Osteoblast (primary cell): ENCODE data around the gene PHF20. TPM values are rescaled to one million over a fixed set of nuclear protein-coding genes. Genes with fewer than 3 reads are reported as not detected.

Experiments used
- DNase-seq: peaks from one replicate; pipeline ENCODE4 v3.0.0; 2011; ENCODE audit warnings: low spot score, mixed read lengths; ENCODE audit not compliant: insufficient read length; ENCODE audit errors: missing footprints
- H2AFZ ChIP-seq: 2 replicates; pipeline ENCODE4 v1.6.0; 2011; ENCODE audit warnings: mild to moderate bottlenecking, low read length
- H3K27ac ChIP-seq: 2 replicates; pipeline ENCODE4 v1.5.1; 2011; ENCODE audit warnings: mild to moderate bottlenecking, low read depth, low read length, moderate library complexity
- H3K27me3 ChIP-seq: 2 replicates; pipeline ENCODE4 v1.6.0; 2012; ENCODE audit warnings: mild to moderate bottlenecking, control low read depth, inconsistent platforms, low read length, moderate library complexity; ENCODE audit not compliant: insufficient read depth
- H3K36me3 ChIP-seq: 2 replicates; pipeline ENCODE4 v1.5.1; 2011; ENCODE audit warnings: mild to moderate bottlenecking, low read length, control low read depth, moderate library complexity; ENCODE audit not compliant: insufficient read depth
- H3K4me1 ChIP-seq: 2 replicates; pipeline ENCODE4 v1.5.1; 2011; ENCODE audit warnings: mild to moderate bottlenecking, low read length, control low read depth, moderate library complexity; ENCODE audit not compliant: insufficient read depth
- H3K4me2 ChIP-seq: 2 replicates; pipeline ENCODE4 v1.6.0; 2011; ENCODE audit warnings: mild to moderate bottlenecking, low read length; ENCODE audit not compliant: insufficient read depth
- H3K4me3 ChIP-seq: fragments of 200-600 bp; sonication (generic); 3 replicates; pipeline ENCODE4 v1.5.1; 2012; ENCODE audit warnings: mild to moderate bottlenecking, low read length, inconsistent platforms; ENCODE audit not compliant: insufficient read depth
- H3K79me2 ChIP-seq: 2 replicates; pipeline ENCODE4 v1.6.0; 2012; ENCODE audit warnings: mild to moderate bottlenecking, low read length, control low read depth, inconsistent platforms; ENCODE audit not compliant: insufficient read depth
- H3K9me3 ChIP-seq: 2 replicates; pipeline ENCODE4 v1.5.1; 2011; ENCODE audit warnings: low read depth, low read length, control low read depth
- H4K20me1 ChIP-seq: 2 replicates; pipeline ENCODE4 v1.6.0; 2012; ENCODE audit warnings: mild to moderate bottlenecking, low read length, control low read depth; ENCODE audit not compliant: insufficient read depth
- total RNA-seq: library from RNA; depleted of rRNA; stranded (reverse); fragments of >200 nt; gene quantifications from 2 replicates; pipeline ENCODE4 v1.2.3, GENCODE V29; 2012
- TF ChIP-seq, protein P1 (sequence below): IDR thresholded peaks from 2 replicates; pipeline ENCODE4 v1.5.1; 2011; ENCODE audit warnings: mild to moderate bottlenecking, low read depth, low read length, moderate library complexity; ENCODE audit errors: extremely low read depth

PHF20 gene
- total RNA-seq, 1 donor, result 39.1 TPM

GRCh38 chr20:35981969-35982368, 210.2 kb downstream of the PHF20 start:
- Histone ChIP-seq H2AFZ (no peak overlapping the region), H3K4me2 (no peak overlapping the region), H3K27ac (no peak overlapping the region), H4K20me1 (no peaks in the 10 kb centered on the region), H3K79me2 (no peaks in the 10 kb centered on the region), H3K27me3 (no peaks in the 10 kb centered on the region), H3K36me3 (no peaks in the 10 kb centered on the region), H3K4me3 (no peak overlapping the region), H3K9me3 (no peaks in the 10 kb centered on the region), H3K4me1 (no peaks in the 10 kb centered on the region)
- TF ChIP-seq, protein P1, sequence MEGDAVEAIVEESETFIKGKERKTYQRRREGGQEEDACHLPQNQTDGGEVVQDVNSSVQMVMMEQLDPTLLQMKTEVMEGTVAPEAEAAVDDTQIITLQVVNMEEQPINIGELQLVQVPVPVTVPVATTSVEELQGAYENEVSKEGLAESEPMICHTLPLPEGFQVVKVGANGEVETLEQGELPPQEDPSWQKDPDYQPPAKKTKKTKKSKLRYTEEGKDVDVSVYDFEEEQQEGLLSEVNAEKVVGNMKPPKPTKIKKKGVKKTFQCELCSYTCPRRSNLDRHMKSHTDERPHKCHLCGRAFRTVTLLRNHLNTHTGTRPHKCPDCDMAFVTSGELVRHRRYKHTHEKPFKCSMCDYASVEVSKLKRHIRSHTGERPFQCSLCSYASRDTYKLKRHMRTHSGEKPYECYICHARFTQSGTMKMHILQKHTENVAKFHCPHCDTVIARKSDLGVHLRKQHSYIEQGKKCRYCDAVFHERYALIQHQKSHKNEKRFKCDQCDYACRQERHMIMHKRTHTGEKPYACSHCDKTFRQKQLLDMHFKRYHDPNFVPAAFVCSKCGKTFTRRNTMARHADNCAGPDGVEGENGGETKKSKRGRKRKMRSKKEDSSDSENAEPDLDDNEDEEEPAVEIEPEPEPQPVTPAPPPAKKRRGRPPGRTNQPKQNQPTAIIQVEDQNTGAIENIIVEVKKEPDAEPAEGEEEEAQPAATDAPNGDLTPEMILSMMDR, result no peak
- DNase-seq, result no peak

DNA sequence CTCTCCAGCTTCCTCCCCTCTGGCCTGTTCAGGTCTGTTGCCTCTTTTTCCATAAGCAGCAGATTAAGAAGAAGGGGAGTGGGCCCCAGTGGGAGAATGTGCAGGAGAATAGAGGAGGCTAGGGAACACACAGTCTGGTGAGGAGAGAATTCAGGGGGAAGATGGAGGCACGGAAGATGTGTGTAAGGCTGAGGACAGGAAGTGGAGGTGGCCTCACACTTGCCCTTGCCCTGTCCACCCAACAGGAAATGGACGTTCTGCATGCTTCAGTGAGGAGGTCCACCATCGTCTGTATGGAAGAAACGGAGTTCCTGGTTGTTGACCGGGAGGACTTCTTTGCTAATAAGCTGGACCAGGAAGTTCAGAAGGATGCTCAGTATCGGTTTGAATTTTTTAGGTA, 212.6 kb downstream of the PHF20 start:
- H4K20me1 ChIP-seq, result no peaks in the 10 kb centered on the region
- H3K4me1 ChIP-seq, result no peaks in the 10 kb centered on the region
- no peaks in the 10 kb centered on the region for H3K27me3 ChIP-seq
- no peak overlapping the region for H3K27ac ChIP-seq
- TF ChIP-seq, protein P1, result no peak
- no peaks in the 10 kb centered on the region for H3K9me3 ChIP-seq
- no peaks in the 10 kb centered on the region for H3K79me2 ChIP-seq
- H3K4me3 ChIP-seq, result no peak overlapping the region
- H2AFZ ChIP-seq, result no peak overlapping the region
- no peak overlapping the region for H3K4me2 ChIP-seq
- no peaks in the 10 kb centered on the region for H3K36me3 ChIP-seq
- DNase-seq, result no peak

DNA sequence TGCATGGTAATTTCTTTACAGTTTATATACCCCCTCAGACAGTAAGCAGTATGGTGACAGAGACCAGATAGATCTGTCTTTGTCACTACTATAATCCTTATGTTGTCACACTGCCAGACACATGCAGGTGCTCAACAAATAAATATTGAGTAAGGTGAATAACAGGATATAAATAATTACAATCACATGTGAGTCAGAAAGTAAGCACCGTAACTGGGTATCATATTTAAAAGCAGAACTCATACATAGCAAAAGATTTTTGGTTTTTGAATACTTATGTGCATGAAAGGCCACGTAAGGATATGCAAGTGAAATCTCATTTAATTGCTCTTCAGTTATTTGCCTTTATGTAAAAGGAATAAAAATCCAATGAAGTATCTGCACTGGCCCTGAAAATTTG, 214.0 kb downstream of the PHF20 start:
- Histone ChIP-seq H3K79me2 (no peaks in the 10 kb centered on the region), H3K27ac (no peak overlapping the region), H3K27me3 (no peaks in the 10 kb centered on the region), H3K4me3 (no peak overlapping the region), H3K4me1 (no peaks in the 10 kb centered on the region), H4K20me1 (no peaks in the 10 kb centered on the region), H2AFZ (no peak overlapping the region), H3K4me2 (no peak overlapping the region), H3K9me3 (no peaks in the 10 kb centered on the region), H3K36me3 (no peaks in the 10 kb centered on the region)
- TF ChIP-seq, protein P1, result no peak
- no peak for DNase-seq

GRCh38 chr20:35988910-35989463, 217.2 kb downstream of the PHF20 start:
- Histone ChIP-seq H3K4me3 (no peak overlapping the region), H3K4me2 (no peak overlapping the region), H2AFZ (no peak overlapping the region), H3K79me2 (no peaks in the 10 kb centered on the region), H3K4me1 (no peaks in the 10 kb centered on the region), H3K27ac (no peak overlapping the region), H4K20me1 (no peaks in the 10 kb centered on the region), H3K36me3 (no peaks in the 10 kb centered on the region), H3K9me3 (no peaks in the 10 kb centered on the region), H3K27me3 (no peaks in the 10 kb centered on the region)
- no peak for DNase-seq
- TF ChIP-seq, protein P1, result no peak
